ENCODE measurements around the gene CACNA1H.

CACNA1H gene

DNA sequence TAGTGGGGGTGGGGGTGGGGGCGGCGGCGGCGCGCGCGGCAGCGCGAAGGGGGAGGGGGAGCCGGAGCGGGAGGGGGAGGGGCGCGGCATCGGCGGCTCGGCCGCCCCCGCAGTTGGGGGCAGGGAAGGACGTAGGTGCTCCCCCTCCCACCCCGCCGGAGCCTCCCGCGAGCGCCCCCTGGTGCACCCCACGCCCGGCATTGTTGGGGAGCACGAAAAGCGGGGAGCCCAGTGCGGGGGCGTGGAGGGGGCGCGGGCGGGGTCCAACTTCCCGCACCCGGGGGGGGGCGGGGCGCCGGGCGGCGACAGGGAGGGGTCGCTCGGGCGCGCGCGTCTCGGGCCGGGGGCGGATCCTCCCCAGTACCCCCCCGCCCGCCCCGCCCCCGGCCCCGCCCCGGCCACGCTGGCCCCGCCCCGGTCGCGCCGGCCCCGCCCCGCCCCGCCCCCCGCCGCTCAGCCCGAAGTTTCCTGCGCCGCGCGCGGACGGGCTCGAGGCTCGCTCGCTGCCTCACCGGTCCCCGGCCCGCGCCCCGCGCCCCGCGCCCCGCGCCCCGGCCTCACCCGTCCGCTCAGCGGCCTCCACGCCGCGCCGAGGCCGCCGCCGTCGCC is at the start of gene CACNA1H:
TSS of gene CACNA1H (plus strand) at position 456 of the 609 bp plus-strand sequence. CDS start 632 bp downstream, outside the sequence.
- FAIRE-seq (no peak), DNase-seq (ENCODE audit: insufficient read length, low spot score) (no peak)

DNA sequence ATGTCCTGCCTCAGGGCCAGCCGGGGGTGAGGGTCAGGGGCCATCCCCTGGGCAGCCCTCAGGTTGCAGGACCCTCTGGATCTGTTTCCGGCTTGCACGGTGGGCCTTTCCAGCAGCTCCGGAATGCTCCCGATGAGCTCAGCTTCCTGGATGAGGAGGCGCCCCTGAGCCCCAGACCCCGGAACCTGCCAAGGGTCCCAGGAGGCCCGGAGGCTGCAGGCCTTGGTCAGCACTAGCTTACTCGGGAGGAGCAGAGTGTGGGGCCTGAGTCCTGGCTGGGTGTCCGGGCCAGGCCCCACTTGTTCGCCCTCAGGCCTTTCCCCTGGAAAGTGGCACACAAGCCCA is 49.3 kb upstream of the CACNA1H start:
- FAIRE-seq (no peak), DNase-seq (ENCODE audit: insufficient read length, low spot score) (no peak)

DNA sequence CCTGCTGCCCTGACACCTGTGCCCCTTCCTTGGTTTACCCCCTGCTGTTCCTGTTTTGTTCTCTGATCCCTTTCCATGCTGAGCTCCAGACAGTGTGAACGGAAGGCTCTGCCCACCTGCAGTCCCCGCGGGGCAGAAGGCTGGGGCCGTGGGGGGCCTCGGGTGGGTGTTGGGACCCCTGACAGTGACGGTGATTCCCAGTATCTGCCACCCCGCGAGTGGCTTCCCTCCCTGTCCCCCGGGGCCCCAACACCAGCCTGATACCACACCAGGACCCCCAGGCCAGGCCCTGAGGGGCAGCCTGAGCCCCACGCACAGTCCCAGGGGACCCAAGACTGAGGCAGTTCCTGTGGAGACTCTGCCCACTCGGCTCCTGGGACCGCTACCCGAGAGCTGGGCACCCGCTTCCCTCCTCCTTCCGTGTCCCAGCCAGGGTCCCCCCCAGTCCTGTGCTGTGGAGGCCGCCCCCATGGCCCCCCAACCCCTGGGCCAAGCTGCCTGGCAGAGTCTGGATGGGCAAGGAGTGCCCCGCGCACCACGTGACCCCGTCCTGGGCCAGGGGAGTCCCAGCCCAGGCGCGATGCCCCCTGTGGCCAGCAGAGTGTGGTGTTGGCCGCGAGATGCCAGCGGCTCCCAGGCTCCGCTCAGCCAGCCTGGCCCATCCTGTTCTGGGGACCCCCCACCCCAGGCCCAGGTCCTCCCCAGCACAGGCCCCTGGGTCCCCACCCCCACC is 46.9 kb upstream of the CACNA1H start:
- FAIRE-seq: no peak

GRCh38 chr16:1106659-1107058 is 46.2 kb upstream of the CACNA1H start:
- no peak for DNase-seq (ENCODE audit: insufficient read length, low spot score)
- no peak for FAIRE-seq

More for the DNA sequence above, 46.9 kb upstream of the CACNA1H start:
- peak; percentile 69 for DNase-seq (ENCODE audit: insufficient read length, low spot score)

DNA sequence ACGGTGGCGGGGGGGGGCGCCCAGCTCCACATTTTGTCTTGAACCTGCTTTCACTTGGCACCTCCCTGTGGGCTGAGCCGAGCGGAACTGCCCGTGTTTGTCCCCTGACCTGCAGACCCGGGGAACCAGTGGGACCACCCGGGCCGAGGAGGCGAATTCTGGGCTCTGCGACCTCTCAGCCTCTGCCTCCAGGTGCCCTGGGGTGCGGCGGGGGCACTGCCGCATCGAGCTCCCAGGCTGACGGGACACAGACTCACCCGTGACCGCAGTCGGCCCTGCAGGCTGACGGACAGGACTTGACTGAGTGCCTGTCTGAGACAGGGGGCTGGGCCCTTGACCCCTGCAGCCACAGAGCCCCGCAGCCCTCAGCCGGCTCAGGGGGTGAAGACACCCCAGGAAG is 45.8 kb upstream of the CACNA1H start:
- no peak for FAIRE-seq

DNA sequence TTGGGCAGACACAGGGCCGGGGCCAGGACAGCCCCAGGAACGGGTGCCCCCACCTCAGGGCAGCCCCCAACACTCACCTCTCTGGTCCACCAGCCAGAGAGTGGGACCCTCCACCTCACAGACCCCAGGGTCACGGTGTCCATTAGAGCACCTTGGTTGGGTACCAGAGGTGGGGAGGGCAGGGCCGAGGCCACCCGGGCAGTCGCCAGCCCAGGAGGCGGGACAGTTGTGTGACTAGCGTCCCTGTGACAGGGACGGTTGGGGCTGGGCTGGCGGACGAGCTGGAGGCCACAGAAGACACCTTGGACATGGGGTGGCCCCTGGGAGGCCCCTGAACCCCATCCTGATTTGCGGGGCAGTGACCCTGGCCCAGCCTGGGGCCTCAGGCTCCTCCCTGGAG is 45.2 kb upstream of the CACNA1H start:
- no peak for FAIRE-seq
- no peak for DNase-seq (ENCODE audit: insufficient read length, low spot score)

More for the DNA sequence above, 45.8 kb upstream of the CACNA1H start:
- DNase-seq (ENCODE audit: insufficient read length, low spot score): no peak

DNA sequence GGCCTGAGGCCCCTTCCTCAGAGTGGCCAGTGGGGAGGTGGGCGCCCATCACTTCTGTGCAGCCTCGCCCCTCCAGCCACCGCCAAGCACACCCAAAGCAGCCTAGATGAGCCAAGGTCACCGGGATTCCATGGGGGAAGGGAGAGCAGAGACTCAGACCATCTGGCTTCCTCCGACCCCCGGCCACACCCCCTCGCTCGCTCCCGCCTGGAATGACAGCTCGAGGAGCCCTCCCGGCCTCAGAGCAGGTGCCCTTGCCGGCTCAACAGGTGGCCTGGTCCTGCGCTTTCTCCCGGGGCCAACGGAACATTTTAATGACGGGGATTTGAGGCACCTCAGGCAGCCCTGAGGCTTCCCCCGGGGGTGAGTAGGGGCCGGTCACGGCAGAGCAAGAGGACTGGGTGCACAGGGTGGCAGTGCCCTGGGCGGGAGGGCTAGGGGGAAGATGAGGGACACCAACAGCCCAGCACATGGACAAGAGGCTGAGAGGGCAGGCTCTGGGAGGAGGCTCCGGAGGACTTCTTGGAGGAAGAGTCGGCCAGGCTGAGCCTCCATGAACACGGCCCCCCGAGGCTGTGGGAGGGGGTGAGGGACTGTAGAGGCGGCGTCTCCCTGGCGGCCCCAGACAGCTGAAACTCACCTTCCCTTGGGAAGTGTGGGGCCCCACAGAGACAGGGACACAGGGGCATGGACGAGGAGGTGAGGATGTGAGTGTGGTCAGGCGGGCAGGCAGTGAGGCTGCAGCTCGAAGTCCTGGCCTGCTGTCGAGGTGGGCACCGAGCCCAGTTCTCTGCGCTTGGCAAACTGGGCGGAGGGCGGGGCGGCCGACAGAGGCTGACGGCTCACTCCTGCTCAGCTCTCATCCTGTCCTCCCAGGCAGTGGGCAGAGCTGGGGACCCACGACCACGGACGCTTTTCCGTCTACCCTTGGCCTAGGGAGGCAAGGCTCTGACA is 44.3 kb upstream of the CACNA1H start:
- no peak for FAIRE-seq

GRCh38 chr16:1109648-1110047 is 43.3 kb upstream of the CACNA1H start:
- DNase-seq (ENCODE audit: insufficient read length, low spot score) (no peak), FAIRE-seq (no peak)

More for the DNA sequence above, 44.3 kb upstream of the CACNA1H start:
- DNase-seq (ENCODE audit: insufficient read length, low spot score): no peak

- FAIRE-seq: no peak
- no peak for DNase-seq (ENCODE audit: insufficient read length, low spot score)
Observed at GRCh38 chr16:1112506-1113184, 40.3 kb upstream of the CACNA1H start.

GRCh38 chr16:1113489-1113888 is 39.4 kb upstream of the CACNA1H start:
- no peak for DNase-seq (ENCODE audit: insufficient read length, low spot score)
- no peak for FAIRE-seq

GRCh38 chr16:1113889-1114526 is 38.9 kb upstream of the CACNA1H start:
- no peak for DNase-seq (ENCODE audit: insufficient read length, low spot score)
- FAIRE-seq: no peak

DNA sequence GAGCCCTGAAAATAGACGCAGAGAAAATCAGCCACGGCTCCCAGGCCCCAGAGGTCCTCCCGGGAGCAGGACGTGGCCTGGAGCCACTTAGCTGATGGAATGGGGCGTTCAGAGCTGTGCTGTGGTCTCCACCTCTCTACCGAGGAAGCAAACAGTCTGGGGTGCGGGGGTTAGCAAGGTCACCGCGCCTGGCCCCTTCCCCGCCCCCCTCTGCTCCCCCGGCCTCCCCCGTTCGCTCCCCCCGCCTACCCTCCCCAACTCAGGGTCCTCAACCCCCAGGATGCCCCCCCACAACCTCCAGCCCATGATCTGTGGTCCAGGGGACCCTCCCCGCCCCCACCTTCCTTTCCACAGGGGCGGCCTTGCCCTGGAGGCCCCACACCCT is 36.2 kb upstream of the CACNA1H start:
- DNase-seq (ENCODE audit: insufficient read length, low spot score): no peak
- no peak for FAIRE-seq

- FAIRE-seq: no peak
- no peak for DNase-seq (ENCODE audit: insufficient read length, low spot score)
Observed at GRCh38 chr16:1117176-1117900, 35.6 kb upstream of the CACNA1H start.

- FAIRE-seq: no peak
- DNase-seq (ENCODE audit: insufficient read length, low spot score): no peak
Observed at GRCh38 chr16:1117926-1118325, 35.0 kb upstream of the CACNA1H start.

GRCh38 chr16:1119129-1119528 is 33.8 kb upstream of the CACNA1H start:
- DNase-seq (ENCODE audit: insufficient read length, low spot score) (no peak), FAIRE-seq (no peak)

- FAIRE-seq (no peak), DNase-seq (ENCODE audit: insufficient read length, low spot score) (no peak)
Observed at GRCh38 chr16:1119766-1120576, 32.9 kb upstream of the CACNA1H start.

- DNase-seq (ENCODE audit: insufficient read length, low spot score) (no peak), FAIRE-seq (no peak)
Observed at GRCh38 chr16:1120577-1120941, 32.3 kb upstream of the CACNA1H start.

DNA sequence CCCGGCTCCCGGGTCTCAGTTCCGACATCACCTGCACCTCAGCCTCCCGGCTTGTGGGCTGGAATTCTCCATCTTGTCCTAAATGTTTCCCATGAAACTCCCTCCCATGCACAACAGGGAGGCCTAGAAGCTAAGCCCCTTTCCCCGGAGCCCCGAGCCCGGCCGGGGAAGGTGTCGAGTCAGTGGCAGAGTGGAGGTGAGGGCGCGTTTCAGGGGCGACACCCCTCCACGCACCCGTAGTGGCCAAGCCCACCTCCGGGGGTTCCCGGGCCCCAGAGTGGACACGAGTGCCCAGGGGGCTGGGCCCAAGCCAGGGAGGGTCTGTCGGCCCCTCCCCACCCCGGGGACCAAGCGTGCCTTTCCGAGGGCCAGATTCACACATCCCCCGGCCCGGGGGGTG is 31.9 kb upstream of the CACNA1H start:
- no peak for FAIRE-seq
- no peak for DNase-seq (ENCODE audit: insufficient read length, low spot score)
